KBM-7 (cell line): ENCODE results near the gene FBXL17.
A peak's percentile ranks its signal among the peaks of the same experiment; 100 is the strongest.
"Not testable (repeated sequence)": the region's sequence is repeated elsewhere in the genome, so short reads cannot be mapped to it uniquely, and the experiment has no call there.

Source experiments
- DNase-seq: peaks from one replicate; pipeline ENCODE4 v3.0.0-alpha.2; 2015
- in situ Hi-C: fragments of 300-500 bp; cut with MboI; formaldehyde crosslinking; loops from 2 replicates; pipeline ENCODE4 v1.14.3; 2020; ENCODE audit warnings: low sequenced_read_pairs, low pct_unique_long_range_greater_than_20kb, mixed read lengths

FBXL17 gene

DNA sequence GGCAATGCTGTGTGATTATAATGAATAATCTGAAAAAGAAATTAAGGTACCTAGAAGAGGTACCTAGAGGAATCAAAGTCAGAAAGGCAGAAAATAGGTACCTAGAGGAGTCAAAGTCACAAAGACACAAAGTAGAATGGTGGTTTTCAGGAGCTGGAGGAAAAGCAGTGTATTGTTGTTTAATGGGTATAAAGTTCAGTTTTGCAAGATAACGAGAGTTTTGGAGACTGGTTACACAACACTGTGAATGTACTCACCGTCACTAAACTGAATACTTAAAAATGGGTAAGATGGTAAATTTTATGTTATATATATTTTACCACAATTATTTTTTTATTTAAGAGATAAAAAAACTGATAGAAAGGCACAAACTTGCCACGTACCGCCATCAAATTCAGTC is 57.0 kb downstream of the FBXL17 start:
- in situ Hi-C loops = no loop called here
- no peak for DNase-seq

DNA sequence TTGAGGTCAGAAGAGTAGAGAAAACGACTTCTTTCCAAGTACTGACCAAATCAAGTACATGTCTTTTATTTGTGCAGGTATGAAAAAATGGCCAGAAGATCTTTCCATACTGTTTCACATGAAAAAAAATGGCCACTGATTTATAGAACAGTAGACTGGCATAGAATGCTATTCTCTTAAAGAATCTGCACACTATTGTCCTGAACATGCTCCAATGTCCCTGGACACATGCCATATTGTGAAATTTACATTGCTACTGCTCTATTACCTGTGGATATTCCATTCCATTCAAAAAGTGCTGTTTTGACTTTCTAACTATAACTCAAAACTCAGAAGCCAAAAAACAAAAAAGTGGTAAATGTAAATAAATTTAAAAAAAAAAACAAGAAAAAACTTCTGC is 60.6 kb downstream of the FBXL17 start:
- no peak for DNase-seq
- in situ Hi-C loops = no loop called here

DNA sequence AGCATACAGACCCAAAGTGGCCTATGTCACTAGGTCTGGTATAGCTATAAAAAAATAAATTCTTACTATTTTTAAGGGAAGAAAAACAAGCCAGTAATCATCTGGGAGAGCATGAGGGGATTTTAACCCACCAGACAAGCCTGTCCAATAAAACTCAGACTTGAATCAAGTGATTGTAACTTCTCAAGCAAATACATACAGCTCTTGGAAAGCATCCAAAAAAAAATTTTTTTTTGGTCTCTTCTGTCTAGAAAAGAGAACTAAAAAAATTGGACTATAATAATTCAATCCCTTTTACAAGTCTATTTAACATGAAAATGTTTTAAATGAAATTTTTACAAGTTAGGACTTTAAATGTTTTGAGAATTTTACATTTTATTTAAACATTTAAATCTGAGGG is 61.7 kb downstream of the FBXL17 start:
- in situ Hi-C loops = no loop called here
- DNase-seq = peak; percentile 7

DNA sequence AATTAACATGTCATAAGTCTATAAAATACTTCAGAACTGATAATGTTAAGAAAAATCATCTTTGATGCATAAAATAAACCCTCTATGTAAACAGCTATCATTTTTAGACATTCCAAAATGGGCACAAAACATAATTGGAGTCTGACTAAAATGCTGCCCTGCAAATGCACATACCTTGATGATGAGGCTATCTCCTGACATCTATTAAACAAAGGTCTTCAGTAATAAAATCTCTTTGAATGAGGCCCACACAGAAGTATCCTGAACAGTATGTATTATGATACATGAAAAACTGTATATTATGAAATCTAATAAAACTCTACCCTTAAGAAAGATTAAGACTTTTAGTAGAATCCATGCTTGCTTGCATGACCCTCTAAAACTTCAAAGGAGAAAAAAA is 66.1 kb downstream of the FBXL17 start:
- in situ Hi-C loops = no loop called here
- DNase-seq = no peak

GRCh38 chr5:108312258-108312657 is 69.6 kb downstream of the FBXL17 start:
- no peak for DNase-seq
- in situ Hi-C loops = no loop called here

GRCh38 chr5:108311682-108312081 is 70.2 kb downstream of the FBXL17 start:
- no peak for DNase-seq
- in situ Hi-C loops = no loop called here

DNA sequence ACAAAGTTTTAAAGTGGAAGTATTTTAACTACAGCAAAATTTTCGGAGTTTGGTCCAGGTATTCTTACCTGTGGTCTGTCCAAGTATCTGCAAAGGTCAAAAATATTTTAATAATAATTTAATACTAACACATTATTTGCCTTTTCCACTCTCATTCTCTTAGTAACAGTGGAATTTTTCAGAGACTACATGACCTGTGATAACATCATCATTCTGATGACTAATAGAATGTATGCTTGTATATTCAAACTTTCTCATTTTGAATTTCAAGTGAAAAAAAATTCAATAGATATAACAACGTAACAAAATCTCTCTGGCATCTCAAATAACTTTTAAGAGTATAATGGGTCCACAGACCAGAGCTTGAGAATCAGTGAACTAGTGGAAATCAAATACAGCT is 78.3 kb downstream of the FBXL17 start:
- in situ Hi-C loops = no loop called here
- DNase-seq = no peak

DNA sequence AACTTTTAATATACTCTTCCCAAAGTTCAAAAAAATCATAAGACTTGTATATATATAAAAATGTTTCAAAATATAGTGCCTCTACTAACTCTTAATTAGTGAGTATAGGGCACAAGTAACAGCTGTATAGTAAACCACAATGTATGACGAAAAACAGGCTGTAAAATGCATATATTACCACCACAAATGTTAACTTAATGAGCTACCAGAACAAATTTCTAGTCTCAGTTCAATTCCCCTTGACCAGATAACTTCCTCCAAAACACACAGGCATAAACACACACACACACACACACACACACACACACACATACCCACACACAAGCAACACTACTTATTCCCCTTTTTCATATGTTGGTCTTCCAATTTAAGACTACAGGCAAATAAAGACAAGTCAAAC is 78.8 kb downstream of the FBXL17 start:
- in situ Hi-C loops = no loop called here
- DNase-seq = peak; percentile 21

DNA sequence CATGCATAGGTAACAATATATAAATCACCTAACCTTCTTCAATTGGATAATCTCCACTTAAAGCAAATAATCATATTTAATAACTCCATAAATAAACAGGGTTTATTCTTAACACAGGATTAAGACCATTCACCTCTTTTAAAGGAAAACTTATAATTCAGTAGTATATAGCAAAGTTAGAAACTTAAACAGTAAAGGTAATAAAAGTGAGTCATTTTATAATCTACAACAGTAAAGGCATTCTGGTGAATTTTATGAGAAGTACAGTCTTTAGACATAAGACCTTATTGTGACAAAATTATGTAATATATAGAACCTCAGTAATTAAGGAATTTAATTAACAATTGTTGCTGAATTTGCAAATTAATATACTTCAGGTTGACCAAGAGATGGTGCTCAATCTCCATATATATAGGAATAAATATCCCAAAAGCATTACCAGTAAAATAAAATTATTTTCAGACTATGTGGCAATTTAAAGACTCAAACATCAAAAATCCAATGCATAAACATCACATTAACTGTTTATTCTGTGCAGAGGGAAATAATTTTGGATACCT is 84.8 kb downstream of the FBXL17 start:
- no peak for DNase-seq
- in situ Hi-C loops = no loop called here

DNA sequence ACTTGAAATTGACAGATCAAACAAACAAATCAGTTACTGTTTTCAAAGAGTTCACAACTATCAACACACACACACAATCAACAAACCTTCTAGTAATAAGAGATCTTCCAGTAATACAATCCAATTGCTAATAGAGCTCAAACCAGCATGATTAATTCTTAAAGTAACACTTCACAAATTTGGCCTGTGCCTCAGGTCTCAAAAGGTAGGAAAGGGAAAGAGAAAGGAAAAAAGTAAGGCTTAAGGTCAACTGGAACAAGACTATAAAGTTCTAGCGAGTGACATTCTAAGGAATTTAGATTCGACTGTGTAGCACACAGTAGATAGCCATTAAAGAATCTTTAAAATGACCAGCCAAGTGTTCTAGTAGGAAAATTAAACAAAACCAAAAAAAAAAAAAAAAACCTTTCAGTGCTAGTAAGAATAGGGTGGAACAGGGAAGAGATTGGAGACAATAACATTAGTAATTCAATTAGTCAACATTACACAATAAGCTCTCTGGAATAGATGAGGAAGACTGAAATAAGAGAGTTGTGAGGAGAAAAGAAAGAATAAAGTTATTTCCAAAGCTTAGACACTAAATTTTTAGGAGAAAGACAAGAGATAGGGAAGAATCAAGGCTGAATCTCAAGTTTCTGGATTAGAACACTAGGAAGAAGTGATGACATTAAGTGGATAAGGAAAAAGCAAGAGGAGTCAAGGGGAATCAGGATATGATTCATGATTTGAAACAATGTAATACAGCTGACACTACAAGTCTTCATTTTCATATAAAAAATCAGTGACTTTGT is 86.1 kb downstream of the FBXL17 start:
- no peak for DNase-seq
- in situ Hi-C loops = no loop called here

DNA sequence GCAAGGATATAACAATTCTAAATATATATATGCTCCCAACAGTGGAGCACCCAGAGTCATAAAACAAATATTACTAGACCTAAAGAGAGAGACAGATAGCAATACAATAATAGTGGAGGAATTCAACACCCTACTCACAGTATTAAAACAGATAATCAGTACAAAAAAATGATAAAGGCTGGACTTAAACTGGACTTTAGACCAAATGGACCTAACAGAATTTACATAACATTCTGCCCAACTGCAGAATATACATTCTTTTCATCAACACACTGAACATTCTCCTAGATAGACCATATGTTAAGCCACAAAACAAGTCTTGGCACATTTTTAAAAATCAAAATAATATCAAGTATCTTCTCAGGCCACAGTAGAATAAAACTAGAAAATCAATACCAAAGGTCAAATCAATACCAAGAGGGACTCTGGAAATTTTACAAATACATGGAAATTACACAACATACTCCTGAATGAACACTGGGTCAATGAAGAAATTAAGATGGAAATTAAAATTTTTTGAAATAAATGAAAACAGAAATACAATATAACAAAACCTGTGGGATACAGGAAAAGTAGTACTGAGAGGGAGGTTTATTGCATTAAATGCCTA is 100.8 kb downstream of the FBXL17 start:
- DNase-seq = no peak
- in situ Hi-C loops = no loop called here

DNA sequence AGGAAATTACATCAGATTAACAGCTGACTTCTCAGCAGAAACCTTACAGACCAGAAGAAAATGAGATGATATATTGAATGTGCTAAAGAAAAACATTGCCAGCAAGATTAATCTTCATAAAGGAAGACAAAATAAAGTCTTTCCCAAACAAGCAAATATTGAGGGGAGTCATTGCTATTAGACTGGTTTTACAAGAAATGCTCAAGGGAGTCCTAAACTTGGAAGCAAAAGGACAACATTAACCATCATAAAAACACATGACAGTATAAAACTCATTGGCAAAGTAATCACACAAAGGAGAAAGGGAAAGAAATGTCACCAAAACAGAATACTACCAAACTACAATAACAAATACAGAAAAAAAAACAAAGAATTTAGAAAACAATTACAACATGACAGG is 101.7 kb downstream of the FBXL17 start:
- in situ Hi-C loops = no loop called here
- DNase-seq = no peak

DNA sequence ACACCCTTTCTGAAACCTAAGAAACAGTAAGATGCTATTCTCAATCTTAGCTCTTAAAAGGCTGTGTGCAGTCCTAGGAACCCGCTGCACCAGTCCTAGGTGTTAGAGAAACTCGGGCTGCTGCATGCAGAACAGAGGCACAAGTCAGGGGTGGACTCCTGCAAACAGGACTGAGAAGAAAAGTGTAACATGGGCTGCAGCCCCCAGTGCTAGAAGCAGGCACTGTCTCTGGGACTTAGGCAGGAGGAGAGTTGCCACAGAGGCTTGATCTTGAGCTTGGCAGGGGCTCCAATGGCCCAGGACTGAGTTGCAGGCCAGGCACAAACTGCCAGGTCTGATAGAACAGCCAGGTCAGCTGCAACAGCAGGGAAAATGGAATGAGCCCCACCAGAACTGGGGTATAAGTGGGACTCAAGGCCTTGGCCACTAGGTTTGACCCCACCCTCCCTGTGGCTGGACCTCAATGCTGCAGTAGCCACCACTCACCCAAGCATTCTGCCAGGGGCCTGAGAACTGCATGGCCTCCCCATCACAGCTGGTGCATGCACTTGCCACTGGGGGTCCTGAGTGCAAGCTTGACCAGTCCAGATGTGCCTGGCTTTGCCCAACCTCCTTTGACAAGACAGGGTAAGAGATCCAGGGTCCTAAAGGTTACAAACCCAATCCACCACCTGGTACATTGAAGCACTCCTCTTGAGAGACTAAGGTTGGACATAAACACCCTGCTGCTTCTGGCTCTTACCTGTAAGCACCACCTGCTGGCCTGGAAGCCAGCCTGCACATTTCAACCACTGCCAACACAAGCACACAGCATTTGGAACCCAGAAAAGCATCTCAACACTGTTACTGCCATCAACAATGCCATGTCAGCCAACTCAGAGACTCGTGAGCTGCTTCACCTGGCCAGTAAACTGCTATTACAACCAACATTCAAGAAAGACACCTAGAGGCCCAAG is 103.3 kb downstream of the FBXL17 start:
- DNase-seq = no peak
- in situ Hi-C loops = no loop called here

GRCh38 chr5:108276187-108277050 is 105.5 kb downstream of the FBXL17 start:
- in situ Hi-C loops = no loop called here
- DNase-seq = no peak

GRCh38 chr5:108274080-108274479 is 107.8 kb downstream of the FBXL17 start:
- DNase-seq, in situ Hi-C loops: not testable (repeated sequence)

GRCh38 chr5:108271127-108271526 is 110.8 kb downstream of the FBXL17 start:
- in situ Hi-C loops = no loop called here
- DNase-seq = no peak

DNA sequence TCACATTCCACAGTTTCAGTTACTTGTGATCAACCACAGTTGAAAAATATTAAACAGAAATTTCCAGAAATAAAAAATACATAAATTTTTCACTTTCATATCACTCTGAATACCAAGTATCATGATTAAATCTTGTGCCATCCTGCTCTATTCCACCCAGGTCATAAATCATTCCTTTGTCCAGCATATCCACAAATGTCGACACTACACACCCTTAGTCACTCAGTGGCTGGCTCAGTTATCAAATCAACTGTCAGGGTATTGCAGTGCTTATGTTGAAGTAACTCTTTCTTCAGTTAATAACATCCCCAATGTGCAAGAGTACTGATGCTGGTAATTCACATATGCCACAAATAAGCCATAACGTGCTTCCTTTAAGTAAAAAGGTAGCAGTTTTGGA is 115.7 kb downstream of the FBXL17 start:
- in situ Hi-C loops = no loop called here

DNA sequence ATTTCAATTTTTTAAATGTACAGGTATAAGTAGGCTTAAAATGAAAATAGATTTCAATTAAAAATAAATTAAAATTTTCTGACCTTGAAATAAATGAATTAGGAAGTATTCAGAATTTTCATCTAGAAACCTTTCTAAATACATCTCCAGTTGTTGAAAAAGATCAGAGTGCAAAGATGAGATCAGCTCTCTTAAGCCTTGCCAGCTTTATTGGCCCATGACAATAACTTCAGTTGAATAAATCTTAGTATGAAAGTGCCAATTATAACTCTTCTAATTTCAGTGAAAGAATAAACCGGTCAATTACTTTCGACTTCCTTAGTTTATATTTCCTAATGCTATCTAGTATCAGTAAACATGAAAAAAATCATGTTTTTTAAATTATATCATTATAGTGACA is 117.4 kb downstream of the FBXL17 start:
- DNase-seq = no peak
- in situ Hi-C loops = no loop called here

More for the DNA sequence above, 115.7 kb downstream of the FBXL17 start:
- no peak for DNase-seq

- DNase-seq = no peak
- in situ Hi-C loops = no loop called here
Measured at GRCh38 chr5:108263338-108263737, 118.6 kb downstream of the FBXL17 start.
